GM12878 (cell line): ENCODE measurements around the gene COX17. TPM values are rescaled to one million over a fixed set of nuclear protein-coding genes. Genes with fewer than 3 reads are reported as not detected.
A peak's percentile ranks its signal among the peaks of the same experiment; 100 is the strongest.

ENCODE experiments used
- ATAC-seq: fragments of 200-7000 bp; cut with Tn5 transposase; 3 replicates; pipeline ENCODE4 v1.9.1; 2020; ENCODE audit warnings: mild to moderate bottlenecking, moderate library complexity
- BruUV-seq: library from RNA; stranded (reverse); fragments of 400-500 nt; replicated peaks from 2 replicates; lab custom pipeline; 2021; lab: Mats Ljungman, UMichigan
- CTCF ChIA-PET: fragments of 300-600 bp; sonication (Branson Sonifier 250); formaldehyde crosslinking; extraction: SDS; loops from one replicate; lab custom pipeline; 2021; ENCODE audit warnings: inconsistent platforms; lab: Yijun Ruan, JAX
- POLR2A ChIA-PET: fragments of 350-600 bp; formaldehyde crosslinking; extraction: SDS; loops from one replicate; lab custom pipeline; 2021; ENCODE audit warnings: inconsistent platforms; lab: Charles Lee
- RAD21 ChIA-PET: fragments of 300-600 bp; sonication (Branson Sonifier 250); formaldehyde crosslinking; loops from one replicate; lab custom pipeline; 2023; ENCODE audit warnings: antibody characterized with exemption; ENCODE audit not compliant: unreplicated experiment; lab: Charles Lee
- SMC1A ChIA-PET: fragments of 300-600 bp; sonication (Branson Sonifier 250); formaldehyde crosslinking; loops from one replicate; lab custom pipeline; 2023; ENCODE audit not compliant: unreplicated experiment, uncharacterized antibody; lab: Charles Lee
- DNase-seq: peaks from one replicate; pipeline ENCODE4 v3.0.0-alpha.2; 2011; ENCODE audit warnings: low read depth, low spot score
- FAIRE-seq: peaks from 3 replicates; lab custom pipeline; 2011; peaks lifted over from hg19 to GRCh38; lab: Jason Lieb, UNC
- H2AFZ ChIP-seq: 2 replicates; pipeline ENCODE4 v1.6.0; 2011; ENCODE audit warnings: low read depth, low read length, control low read depth; ENCODE audit not compliant: control insufficient read depth
- H3K27ac ChIP-seq: 2 replicates; pipeline ENCODE4 v1.5.1; 2011; ENCODE audit warnings: control low read depth; ENCODE audit not compliant: control insufficient read depth, insufficient read depth
- H3K27me3 ChIP-seq, 2 experiments: replicated peaks in 1 of 2; 2 replicates each; pipeline versions ENCODE4 v1.6.0 to v1.6.1; 2011; ENCODE audit warnings: low read length in 1 of 2; ENCODE audit not compliant: control insufficient read depth in 2 of 2, insufficient read depth in 2 of 2
- H3K36me3 ChIP-seq, 2 experiments: 2 replicates each; pipeline ENCODE4 v1.5.1; 2011; ENCODE audit warnings: low read length in 1 of 2; ENCODE audit not compliant: control insufficient read depth in 2 of 2, insufficient read depth in 2 of 2
- H3K4me1 ChIP-seq: 2 replicates; pipeline ENCODE4 v1.6.1; 2011; ENCODE audit warnings: mild to moderate bottlenecking, low read length, moderate library complexity, mixed read lengths; ENCODE audit not compliant: control insufficient read depth, insufficient read depth
- H3K4me2 ChIP-seq: 2 replicates; pipeline ENCODE4 v1.6.0; 2011; ENCODE audit warnings: control low read depth; ENCODE audit not compliant: control insufficient read depth, insufficient read depth
- H3K4me3 ChIP-seq: fragments of 200-600 bp; sonication (generic); 2 replicates; pipeline ENCODE4 v1.5.1; 2016
- H3K79me2 ChIP-seq: 2 replicates; pipeline ENCODE4 v1.6.0; 2011; ENCODE audit warnings: low read length; ENCODE audit not compliant: control insufficient read depth, insufficient read depth
- H3K9ac ChIP-seq: 2 replicates; pipeline ENCODE4 v1.8.0; 2011; ENCODE audit warnings: low read length, control low read depth, mixed read lengths; ENCODE audit not compliant: control insufficient read depth, insufficient read depth
- H3K9me3 ChIP-seq: replicated peaks from 3 replicates; pipeline ENCODE4 v1.5.1; 2011; ENCODE audit warnings: mild to moderate bottlenecking, low read length; ENCODE audit not compliant: control insufficient read depth, insufficient read depth
- H4K20me1 ChIP-seq: 2 replicates; pipeline ENCODE4 v1.6.0; 2011; ENCODE audit not compliant: control insufficient read depth, insufficient read depth
- BCL11A ChIP-seq: IDR thresholded peaks from 2 replicates; pipeline ENCODE4 v1.6.1; 2011; ENCODE audit warnings: low read depth, low read length
- BMI1 ChIP-seq: fragments of 450-650 bp; IDR thresholded peaks from 2 replicates; pipeline ENCODE4 v1.6.1; 2016; ENCODE audit warnings: mild to moderate bottlenecking, moderate library complexity, borderline replicate concordance
- EGR1 ChIP-seq, 2 experiments: IDR thresholded peaks; 1 replicate in 1 of 2; 2 replicates in 1 of 2; pipeline ENCODE4 v1.6.1; 2011 to 2012; ENCODE audit warnings: low read depth in 2 of 2, low read length in 2 of 2, borderline replicate concordance in 1 of 2, mild to moderate bottlenecking in 1 of 2, moderate library complexity in 1 of 2
- ELK1 ChIP-seq: IDR thresholded peaks from 2 replicates; pipeline ENCODE4 v1.6.1; 2012; ENCODE audit warnings: low read depth, low read length, improper control_type of control experiment
- ETV6 ChIP-seq, 2 experiments: fragments of 450-650 bp in 1 of 2; IDR thresholded peaks in 1 of 2; conservative IDR thresholded peaks in 1 of 2; 2 replicates each; pipeline ENCODE4 v1.6.1; 2014; ENCODE audit warnings: antibody characterized with exemption in 1 of 2, borderline replicate concordance in 1 of 2, low read depth in 1 of 2, mild to moderate bottlenecking in 1 of 2, moderate library complexity in 1 of 2
- FOXM1 ChIP-seq: IDR thresholded peaks from 2 replicates; pipeline ENCODE4 v1.6.1; 2012; ENCODE audit warnings: low read depth, mild to moderate bottlenecking, inconsistent platforms, low read length, moderate library complexity
- HDAC6 ChIP-seq: fragments of 200-600 bp; sonication (generic); IDR thresholded peaks from one replicate; pipeline ENCODE4 v1.8.0; 2017; ENCODE audit warnings: antibody characterized with exemption; ENCODE audit not compliant: unreplicated experiment
- IKZF2 ChIP-seq, 2 experiments: fragments of 450-650 bp; IDR thresholded peaks; 2 replicates each; pipeline ENCODE4 v1.6.1; 2017; ENCODE audit warnings: mild to moderate bottlenecking in 2 of 2, moderate library complexity in 2 of 2
- KDM1A ChIP-seq: fragments of 200-600 bp; sonication (generic); IDR thresholded peaks from 2 replicates; pipeline ENCODE4 v1.6.1; 2016; ENCODE audit warnings: borderline replicate concordance
- MEF2B ChIP-seq: fragments of 450-650 bp; IDR thresholded peaks from 2 replicates; pipeline ENCODE4 v1.6.1; 2018; ENCODE audit warnings: mild to moderate bottlenecking, moderate library complexity; ENCODE audit not compliant: partially characterized antibody, poor library complexity, severe bottlenecking
- MLLT1 ChIP-seq: fragments of 450-650 bp; IDR thresholded peaks from 2 replicates; pipeline ENCODE4 v1.6.1; 2016; ENCODE audit warnings: mild to moderate bottlenecking
- NBN ChIP-seq: fragments of 450-650 bp; IDR thresholded peaks from 2 replicates; pipeline ENCODE4 v1.6.1; 2016
- NR2F1 ChIP-seq: fragments of 450-650 bp; conservative IDR thresholded peaks from 2 replicates; pipeline ENCODE4 v1.6.1; 2017; ENCODE audit warnings: mild to moderate bottlenecking
- PAX5 ChIP-seq: IDR thresholded peaks from 2 replicates; pipeline ENCODE4 v1.6.1; 2011; ENCODE audit warnings: low read depth, low read length, borderline replicate concordance
- POLR2AphosphoS2 ChIP-seq: IDR thresholded peaks from 2 replicates; pipeline ENCODE4 v1.6.1; 2011; ENCODE audit warnings: low read depth, mild to moderate bottlenecking, low read length, improper control_type of control experiment, moderate library complexity
- SREBF1 ChIP-seq: IDR thresholded peaks from 2 replicates; pipeline ENCODE4 v1.6.1; 2012; ENCODE audit warnings: mild to moderate bottlenecking, low read length
- TCF12 ChIP-seq: IDR thresholded peaks from 2 replicates; pipeline ENCODE4 v1.6.1; 2011; ENCODE audit warnings: low read depth, mild to moderate bottlenecking, low read length
- WRNIP1 ChIP-seq: IDR thresholded peaks from 2 replicates; pipeline ENCODE4 v1.6.1; 2011; ENCODE audit warnings: low read depth, low read length, improper control_type of control experiment, borderline replicate concordance
- YY1 ChIP-seq: IDR thresholded peaks from 2 replicates; pipeline ENCODE4 v1.6.1; 2011; ENCODE audit warnings: low read depth, mild to moderate bottlenecking, low read length
- ZNF24 ChIP-seq: fragments of 450-650 bp; IDR thresholded peaks from 2 replicates; pipeline ENCODE4 v1.6.1; 2017; ENCODE audit warnings: antibody characterized with exemption, mild to moderate bottlenecking
- WGBS: methylation state at CpG from one replicate; pipeline ENCODE4 v1.1.6; 2016; ENCODE audit warnings: low lambda C conversion rate; ENCODE audit not compliant: insufficient replicate concordance, insufficient coverage; ENCODE audit errors: missing lambda C conversion rate; 5-methylcytosine and 5-hydroxymethylcytosine counted together
- in situ Hi-C: fragments of 300-500 bp; cut with MboI; formaldehyde crosslinking; loops from 9 replicates; pipeline ENCODE4 v1.14.3; 2018; ENCODE audit warnings: mixed read lengths
- intact Hi-C: fragments of 100-400 bp; cut with micrococcal nuclease; formaldehyde crosslinking; loops from one replicate; pipeline ENCODE4 v1.14.2; 2022; ENCODE audit not compliant: unreplicated experiment
- polyA plus RNA-seq, 11 experiments: library from polyadenylated mRNA; depleted of rRNA in 4 of 11; unstranded in 6 of 11; stranded (reverse) in 5 of 11; fragments of >200 nt; fragmentation: Nextera tagmentation in 4 of 11; fragmentation: Illumina TruSeq in 1 of 11; extraction: Ambion mirVana in 4 of 11; extraction: Trizol in 1 of 11; gene quantifications; 1 replicate in 1 of 11; 2 replicates in 10 of 11; pipeline versions ENCODE4 v1.2.1 to v1.2.3, GENCODE V29; 2011 to 2016; ENCODE audit warnings: inconsistent platforms in 2 of 11, missing spikeins in 2 of 11, low read depth in 1 of 11
- total RNA-seq, 4 experiments: library from RNA; depleted of rRNA in 3 of 4; stranded (reverse); fragments of >200 nt in 3 of 4; fragmentation: Illumina TruSeq in 1 of 4; extraction: Trizol in 1 of 4; gene quantifications; 2 replicates each; pipeline versions ENCODE4 v1.2.1 to v1.2.3, GENCODE V29; 2013 to 2021
- TF ChIP-seq, protein P1 (sequence below): fragments of 450-650 bp; IDR thresholded peaks from 2 replicates; pipeline ENCODE4 v1.6.1; 2016; ENCODE audit warnings: mild to moderate bottlenecking

Gene COX17
- total and polyA plus RNA-seq, 10 of the 15 experiments (the other 5 are each of a cell fraction or from before 2014, with no cell fraction given): 111 to 717 (median 243) TPM

DNA sequence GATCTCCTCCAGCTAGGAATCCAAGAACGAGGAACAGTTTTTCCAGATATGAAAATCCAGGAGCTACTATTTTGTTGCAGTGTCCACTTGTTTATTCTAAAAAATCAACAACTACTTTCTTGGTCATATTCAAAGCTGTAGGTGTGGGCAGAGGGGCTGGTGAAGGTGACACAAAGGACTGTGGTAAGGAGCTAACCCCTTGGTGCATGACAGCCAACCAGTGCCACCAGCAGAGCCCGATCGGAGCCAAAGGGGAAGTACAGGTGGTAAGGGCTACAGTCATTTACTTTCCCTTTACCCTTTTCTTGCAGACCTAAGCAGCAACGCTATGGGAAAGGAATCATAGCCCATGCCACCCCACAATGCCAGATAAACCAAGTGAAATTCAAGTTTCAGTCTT is 48.8 kb downstream of the COX17 start:
- ATAC-seq (peak; percentile 88), FAIRE-seq (no peak), DNase-seq (peak; percentile 82)
- Histone ChIP-seq H3K27me3 (no peaks in the 10 kb centered on the region), H3K79me2 (no peaks in the 10 kb centered on the region), H4K20me1 (no peaks in the 10 kb centered on the region), H3K36me3 (no peaks in the 10 kb centered on the region; a peak in 1 of 4 replicates), H3K9me3 (peaks cover 2% of the 10 kb centered on the region; the same call in 1 of the 3 replicates), H3K4me1 (peaks cover 49% of the 10 kb centered on the region), H3K9ac (peak overlapping the region; percentile 41), H3K4me2 (peak overlapping the region; percentile 60), H2AFZ (peak overlapping the region; percentile 71), H3K27ac (peak overlapping the region; percentile 84), H3K4me3 (peak overlapping the region; percentile 24)
- POLR2A ChIA-PET: interaction anchor here (0.6 to 6.1 kb wide), 10 partner anchors 9 to 78 kb away, joined by 3 to 103 read pairs (median 4); partner anchors contain the start of genes COX17 and PLA1A
- TSS peak; percentile 95 for BruUV-seq
- WGBS: 4% methylated on average over 4 of the region's 4 CpGs
- CTCF ChIA-PET: interaction anchor here (0.7 to 3.5 kb wide), 12 partner anchors 8 to 73 kb away, joined by 3 to 42 read pairs (median 8); partner anchors contain the start of gene CD80
- intact Hi-C loops (loop anchor here (1.0 to 2.0 kb wide), 3 partner anchors 30 to 66 kb away; partner anchors contain the start of gene COX17), in situ Hi-C loops (no loop called here)
- RAD21 ChIA-PET: interaction anchor here (0.6 to 7.8 kb wide), 14 partner anchors 9 to 155 kb away, joined by 3 to 103 read pairs (median 6); partner anchors contain the start of genes CD80 and COX17
- SMC1A ChIA-PET: interaction anchor here (0.7 to 9.4 kb wide), 12 partner anchors 9 to 130 kb away, joined by 3 to 128 read pairs (median 8); partner anchors contain the start of genes COX17 and TIMMDC1
- TF ChIP-seq YY1 (no peak), ZNF24 (no peak), TCF12 (no peak), WRNIP1 (no peak), ELK1 (no peak), FOXM1 (no peak), BMI1 (no peak), EGR1 (IDR thresholded peaks at IDR 0.05; ENCODE audit: borderline replicate concordance in 1 of 2, low read depth in 2 of 2, low read length in 2 of 2) (no peak), BCL11A (0 out of 2 replicates have a peak, but pooled peaks have one; percentile 12), NBN (no peak), ETV6 (conservative IDR thresholded peaks at IDR 0.05 in 1 of 2, IDR thresholded peaks at IDR 0.05 in 1 of 2; ENCODE audit: borderline replicate concordance in 1 of 2, low read depth in 1 of 2) (no peak), PAX5 (0 out of 2 replicates have a peak, but pooled peaks have one; percentile 35), HDAC6 (no peak), IKZF2 (IDR thresholded peaks at IDR 0.05) (peak in 1 of 2 experiments; percentile 40; a peak in 1 of 4 replicates), SREBF1 (no peak), KDM1A (no peak), NR2F1 (0 out of 2 replicates have a peak, but pooled peaks have one; percentile 9), MEF2B (no peak), POLR2AphosphoS2 (no peak), MLLT1 (0 out of 2 replicates have a peak, but pooled peaks have one; percentile 12)
- TF ChIP-seq, protein P1, sequence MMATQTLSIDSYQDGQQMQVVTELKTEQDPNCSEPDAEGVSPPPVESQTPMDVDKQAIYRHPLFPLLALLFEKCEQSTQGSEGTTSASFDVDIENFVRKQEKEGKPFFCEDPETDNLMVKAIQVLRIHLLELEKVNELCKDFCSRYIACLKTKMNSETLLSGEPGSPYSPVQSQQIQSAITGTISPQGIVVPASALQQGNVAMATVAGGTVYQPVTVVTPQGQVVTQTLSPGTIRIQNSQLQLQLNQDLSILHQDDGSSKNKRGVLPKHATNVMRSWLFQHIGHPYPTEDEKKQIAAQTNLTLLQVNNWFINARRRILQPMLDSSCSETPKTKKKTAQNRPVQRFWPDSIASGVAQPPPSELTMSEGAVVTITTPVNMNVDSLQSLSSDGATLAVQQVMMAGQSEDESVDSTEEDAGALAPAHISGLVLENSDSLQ: no peak
